GM12872 (cell line): ENCODE data around the gene FRZB.

ENCODE experiments used
- TF ChIP-seq, protein P1 (sequence below): IDR thresholded peaks from 3 replicates; pipeline ENCODE4 v1.5.1; 2011; ENCODE audit warnings: low read depth, mild to moderate bottlenecking, low read length, moderate library complexity; ENCODE audit not compliant: insufficient read depth

Gene FRZB

DNA sequence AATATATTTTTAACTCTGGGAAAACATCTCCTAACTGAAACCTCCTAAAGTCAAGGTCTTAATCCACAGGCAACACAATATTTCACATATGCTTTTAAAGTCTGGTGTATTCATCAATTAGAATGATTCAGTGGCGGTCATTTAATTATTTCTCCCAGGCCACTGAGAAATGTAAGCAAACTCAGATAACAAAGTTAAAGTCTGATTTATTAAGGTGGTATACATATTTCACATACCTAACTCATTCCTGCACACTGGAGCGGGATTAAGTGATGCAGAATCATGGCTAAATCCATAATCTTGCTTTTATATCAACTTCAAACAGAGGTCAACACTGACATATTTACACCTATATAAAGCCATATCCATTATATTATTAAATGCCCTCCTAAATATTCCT lies 43.7 kb downstream of the FRZB start:
- TF ChIP-seq, protein P1, sequence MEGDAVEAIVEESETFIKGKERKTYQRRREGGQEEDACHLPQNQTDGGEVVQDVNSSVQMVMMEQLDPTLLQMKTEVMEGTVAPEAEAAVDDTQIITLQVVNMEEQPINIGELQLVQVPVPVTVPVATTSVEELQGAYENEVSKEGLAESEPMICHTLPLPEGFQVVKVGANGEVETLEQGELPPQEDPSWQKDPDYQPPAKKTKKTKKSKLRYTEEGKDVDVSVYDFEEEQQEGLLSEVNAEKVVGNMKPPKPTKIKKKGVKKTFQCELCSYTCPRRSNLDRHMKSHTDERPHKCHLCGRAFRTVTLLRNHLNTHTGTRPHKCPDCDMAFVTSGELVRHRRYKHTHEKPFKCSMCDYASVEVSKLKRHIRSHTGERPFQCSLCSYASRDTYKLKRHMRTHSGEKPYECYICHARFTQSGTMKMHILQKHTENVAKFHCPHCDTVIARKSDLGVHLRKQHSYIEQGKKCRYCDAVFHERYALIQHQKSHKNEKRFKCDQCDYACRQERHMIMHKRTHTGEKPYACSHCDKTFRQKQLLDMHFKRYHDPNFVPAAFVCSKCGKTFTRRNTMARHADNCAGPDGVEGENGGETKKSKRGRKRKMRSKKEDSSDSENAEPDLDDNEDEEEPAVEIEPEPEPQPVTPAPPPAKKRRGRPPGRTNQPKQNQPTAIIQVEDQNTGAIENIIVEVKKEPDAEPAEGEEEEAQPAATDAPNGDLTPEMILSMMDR: no peak

GRCh38 chr2:182821182-182821581 lies 45.3 kb downstream of the FRZB start:
- TF ChIP-seq, protein P1: no peak

DNA sequence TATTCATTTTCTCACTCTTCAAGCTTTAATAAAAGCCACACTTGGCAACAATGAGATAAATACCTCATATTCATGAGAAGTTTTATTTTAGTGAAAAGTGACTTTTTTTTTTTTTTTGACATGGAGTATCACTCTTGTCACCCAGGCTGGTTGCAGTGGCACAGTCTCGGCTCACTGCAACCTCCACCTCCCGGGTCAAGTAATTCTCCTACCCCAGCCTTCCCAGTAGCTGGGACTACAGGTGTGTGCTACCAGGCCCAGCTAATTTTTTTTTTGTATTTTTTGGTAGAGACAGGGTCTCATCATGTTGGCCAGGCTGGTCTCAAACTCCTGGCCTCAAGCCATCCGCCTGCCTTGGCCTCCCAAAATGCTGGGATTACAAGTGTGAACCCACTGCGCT lies 47.0 kb downstream of the FRZB start:
- TF ChIP-seq, protein P1: no peak

DNA sequence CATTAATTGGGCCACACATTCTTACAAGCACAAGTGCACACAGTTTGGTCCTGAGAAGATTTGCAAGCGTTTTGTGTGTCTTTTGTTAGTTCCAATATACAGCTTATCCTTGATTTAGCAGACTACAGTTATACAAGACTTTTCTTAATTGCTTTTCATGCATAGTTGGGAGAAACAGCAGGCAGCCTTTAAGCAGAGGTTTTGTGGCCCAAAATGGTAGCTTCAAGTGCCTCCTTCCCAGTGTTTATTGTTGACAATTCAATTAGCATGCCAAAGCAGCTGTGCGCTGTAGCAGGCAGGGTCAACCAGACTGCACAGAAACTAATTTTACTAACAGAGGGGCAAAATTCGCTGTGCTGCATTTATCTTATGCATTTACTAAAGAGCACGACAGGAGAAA lies 47.5 kb downstream of the FRZB start:
- TF ChIP-seq, protein P1: no peak

DNA sequence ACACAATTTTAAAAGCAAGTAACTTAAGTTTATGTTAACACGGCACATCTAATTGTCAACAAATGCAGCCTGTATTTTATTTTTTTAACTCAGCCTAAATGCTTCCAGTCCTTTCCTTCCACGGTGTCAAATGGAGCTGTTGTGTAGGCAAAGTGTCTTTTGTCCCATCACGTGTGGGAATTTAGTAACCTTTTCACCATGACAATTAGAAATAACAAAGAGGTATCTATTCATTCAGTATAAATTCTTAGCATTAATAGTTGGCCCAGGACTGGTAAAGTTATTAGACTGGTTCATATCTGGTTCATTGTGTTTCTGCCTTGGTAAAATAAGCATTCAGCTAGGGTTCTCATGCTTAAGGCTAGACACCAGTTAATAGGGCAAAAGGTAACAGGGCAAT lies 47.9 kb downstream of the FRZB start:
- TF ChIP-seq, protein P1: no peak

DNA sequence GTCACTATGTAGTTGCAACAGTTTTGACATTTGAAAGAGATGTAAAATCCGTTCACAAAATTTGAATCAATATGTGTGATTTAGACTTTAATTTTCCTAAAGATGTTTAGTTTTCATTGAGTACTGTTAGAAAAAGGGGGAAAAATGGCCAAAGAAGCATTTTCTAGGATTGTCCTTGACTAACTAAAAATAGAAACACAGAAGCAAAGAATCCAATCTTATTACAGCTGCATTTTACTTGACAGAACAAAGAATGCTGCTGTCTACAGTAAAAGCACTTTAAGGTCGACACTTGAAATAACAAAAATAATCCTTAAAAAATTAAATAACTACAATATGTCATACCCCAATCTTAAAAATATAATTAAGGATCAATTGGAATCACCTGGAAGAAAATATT lies 48.9 kb downstream of the FRZB start:
- TF ChIP-seq, protein P1: no peak

GRCh38 chr2:182816866-182817265 lies 49.6 kb downstream of the FRZB start:
- TF ChIP-seq, protein P1: no peak

GRCh38 chr2:182814804-182815203 lies 51.6 kb downstream of the FRZB start:
- TF ChIP-seq, protein P1: no peak
